ENCODE data around the gene NIN.

The NIN gene

DNA sequence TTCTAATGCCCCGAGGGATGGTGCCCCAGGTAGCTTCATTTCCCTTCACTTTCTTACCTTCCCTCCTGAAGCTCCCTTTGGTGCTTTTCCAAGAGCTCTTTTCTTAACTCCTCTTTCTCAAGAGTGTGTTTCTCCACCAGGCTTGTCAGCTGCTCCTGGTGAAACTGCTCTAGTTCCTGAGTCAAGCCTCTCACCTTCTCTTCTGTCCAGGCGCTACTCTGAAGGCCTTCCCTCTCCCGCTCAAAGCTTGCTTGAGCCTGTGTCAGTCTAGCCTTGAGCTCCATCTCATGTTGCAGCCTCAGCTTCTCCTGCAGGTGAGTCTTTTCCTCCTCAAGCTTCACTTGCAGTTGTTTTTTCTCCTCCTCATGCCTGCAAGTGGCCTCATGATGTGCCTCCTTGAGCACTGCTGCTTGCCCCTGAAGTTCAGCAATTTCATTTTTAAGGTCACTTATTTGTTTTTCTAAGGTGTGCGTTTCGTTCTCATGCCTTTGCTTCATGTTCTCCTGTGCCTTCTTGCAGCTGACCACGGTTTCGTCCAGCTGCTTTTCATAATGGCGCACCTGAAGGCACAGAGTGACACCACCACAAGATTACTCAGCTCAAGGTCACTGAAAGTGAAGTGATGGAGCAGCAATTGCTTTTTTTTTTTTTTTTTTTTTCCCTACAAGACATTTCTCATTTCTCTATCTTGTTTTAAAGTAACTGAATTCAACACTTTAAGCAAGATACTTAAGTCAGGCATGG, 71.0 kb downstream of the NIN start:
- no peak for DNase-seq

DNA sequence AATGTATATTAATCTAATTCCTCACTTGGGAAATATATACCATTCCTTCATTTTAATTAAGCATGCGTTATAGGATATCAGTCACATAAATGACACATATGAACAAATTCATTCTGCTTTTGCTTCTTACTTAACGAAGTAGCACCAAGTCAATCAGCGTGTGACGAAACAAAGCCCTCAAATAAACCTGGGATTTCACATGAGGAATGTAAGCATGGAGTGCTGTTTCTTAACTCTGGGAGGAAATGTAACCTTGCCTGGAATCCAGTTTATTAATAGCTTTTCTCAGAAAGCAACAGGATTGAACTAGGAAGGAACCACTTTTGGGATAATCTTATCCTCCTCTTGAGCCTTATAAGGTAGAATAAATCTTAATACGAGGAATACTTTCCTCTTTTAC, 72.0 kb downstream of the NIN start:
- DNase-seq = no peak

DNA sequence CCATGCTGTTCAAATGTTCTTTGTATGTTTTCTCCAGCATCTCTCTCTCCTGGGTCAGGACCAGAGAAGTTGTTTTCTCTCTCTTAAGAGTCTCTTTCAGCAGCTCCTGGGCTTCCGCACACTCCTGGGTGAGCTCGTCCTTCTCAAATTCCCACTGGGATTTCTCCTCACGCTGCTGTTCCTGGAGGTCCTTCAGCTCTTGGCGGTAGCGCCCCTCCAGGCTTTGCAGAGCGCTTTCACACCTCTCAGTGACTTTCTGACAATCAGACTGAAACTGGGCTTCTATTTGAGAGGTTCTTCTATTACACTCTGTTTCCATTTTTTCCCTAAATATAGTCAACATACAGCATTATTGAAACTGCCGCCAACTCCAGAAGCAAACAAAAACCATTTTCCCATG, 72.7 kb downstream of the NIN start:
- DNase-seq = no peak

DNA sequence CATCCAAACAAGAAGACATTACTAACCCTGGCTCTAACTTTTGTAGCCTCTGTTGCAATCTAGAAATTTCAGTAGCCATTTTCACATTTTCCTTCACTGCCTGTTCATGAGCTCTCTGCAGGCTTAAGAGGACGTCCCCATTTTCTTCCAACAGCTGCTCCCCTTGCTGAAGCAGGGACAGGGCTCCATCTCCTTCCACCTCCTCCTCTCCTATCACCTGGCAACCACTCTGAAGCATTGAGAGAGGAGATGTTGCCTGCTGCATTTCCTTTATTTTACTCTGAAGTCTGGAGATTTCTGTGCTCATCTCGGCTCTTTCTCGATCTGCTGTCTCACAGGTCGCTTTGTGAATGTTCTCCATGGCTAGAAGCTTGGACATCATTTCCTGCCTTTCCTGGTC, 73.3 kb downstream of the NIN start:
- DNase-seq = no peak

GRCh38 chr14:50756300-50756699, 74.7 kb downstream of the NIN start:
- no peak for DNase-seq

- no peak for DNase-seq
Observed at GRCh38 chr14:50750323-50750722, 80.6 kb downstream of the NIN start.

- DNase-seq = no peak
Observed at GRCh38 chr14:50745401-50746058, 85.4 kb downstream of the NIN start.

DNA sequence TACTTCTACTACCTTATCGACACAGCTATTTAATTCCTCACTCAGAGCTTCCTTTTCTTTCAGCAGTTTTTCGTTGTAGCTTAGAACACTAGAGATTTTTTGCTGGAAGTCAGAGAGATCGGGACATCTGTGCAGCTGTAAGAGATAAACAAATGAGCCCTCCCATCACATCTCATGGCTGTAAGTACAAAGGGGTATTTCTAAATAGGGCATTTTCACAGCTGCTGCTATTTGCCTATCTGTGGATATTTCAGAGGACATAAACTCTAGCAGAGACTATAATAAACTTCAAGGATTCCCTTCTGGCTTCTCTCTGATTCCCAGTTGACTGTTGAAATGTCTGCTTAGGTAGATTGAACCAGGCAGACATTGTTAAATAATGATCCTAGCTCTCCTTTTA, 86.7 kb downstream of the NIN start:
- DNase-seq = no peak

DNA sequence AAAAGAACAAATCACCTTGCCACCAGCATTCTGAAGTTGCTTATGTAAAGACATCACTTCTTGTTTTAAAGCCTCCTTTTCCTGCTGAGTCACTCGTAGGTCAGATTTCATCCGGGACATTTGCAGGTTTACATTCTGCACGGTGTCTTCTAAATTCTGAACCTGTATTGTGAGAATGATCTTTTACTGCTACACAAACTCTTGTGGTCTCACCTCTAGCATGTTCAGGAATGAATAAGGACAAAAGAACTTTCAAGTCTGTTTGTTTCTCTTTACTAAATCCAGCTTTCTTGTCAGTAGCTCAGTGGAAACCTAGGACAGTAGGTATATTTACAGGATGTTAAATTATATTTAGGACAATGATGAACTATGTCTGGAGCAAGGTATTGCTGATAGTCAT, 89.4 kb downstream of the NIN start:
- DNase-seq = no peak

DNA sequence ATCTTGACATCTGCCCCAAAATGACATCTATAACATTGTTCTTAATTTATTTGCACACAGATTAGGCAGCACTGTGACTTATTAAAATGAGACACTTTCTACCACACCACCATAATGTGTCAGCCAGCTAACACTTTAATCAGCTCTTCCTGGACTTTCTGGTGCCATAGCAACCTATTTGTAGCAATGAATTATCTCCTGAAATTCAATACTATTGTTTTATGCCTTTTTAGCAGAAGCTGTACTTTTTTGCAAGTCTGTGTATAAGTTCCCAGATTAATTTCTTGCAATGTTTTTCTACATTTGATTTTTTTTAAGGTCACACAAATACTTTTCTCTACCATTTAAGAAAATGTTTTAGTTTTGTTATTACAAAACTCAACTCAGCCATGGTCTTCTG, 90.1 kb downstream of the NIN start:
- no peak for DNase-seq

GRCh38 chr14:50739186-50739585, 91.8 kb downstream of the NIN start:
- no peak for DNase-seq

GRCh38 chr14:50736932-50737419, 94.0 kb downstream of the NIN start:
- DNase-seq = no peak

DNA sequence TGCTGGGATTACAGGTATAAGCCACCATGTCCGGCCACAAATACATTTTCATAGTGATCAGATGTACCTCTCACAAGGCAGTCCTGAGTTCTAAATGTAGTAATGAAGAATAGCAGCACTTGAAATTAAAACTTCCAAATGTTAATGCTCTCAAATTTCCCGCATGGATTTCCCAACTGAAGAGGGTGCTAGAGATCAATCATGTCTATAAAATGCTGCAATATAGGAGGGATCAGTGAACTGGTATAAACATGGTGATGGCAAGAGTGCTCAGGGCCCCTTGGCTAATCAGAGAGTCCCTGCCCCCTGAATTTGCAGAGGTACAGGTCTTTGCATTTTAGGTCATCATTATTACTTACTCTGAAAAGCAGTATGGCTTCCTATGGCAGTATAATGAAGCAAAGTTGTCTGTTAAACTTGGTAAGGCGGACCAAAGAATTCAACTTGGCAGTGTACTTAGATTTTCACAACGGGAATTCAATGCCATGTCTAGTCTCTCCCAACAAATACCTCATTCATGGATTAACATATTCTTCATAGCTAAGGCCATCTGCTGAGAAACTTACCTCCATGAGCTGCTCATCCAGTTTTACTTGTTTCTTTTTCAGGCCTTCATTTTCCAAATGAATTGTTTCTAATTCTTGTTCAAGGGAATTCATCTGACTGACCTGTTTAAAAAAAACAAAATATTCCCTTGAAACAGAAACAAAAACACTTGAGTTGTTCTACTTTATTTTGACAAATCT, 95.8 kb downstream of the NIN start:
- no peak for DNase-seq

DNA sequence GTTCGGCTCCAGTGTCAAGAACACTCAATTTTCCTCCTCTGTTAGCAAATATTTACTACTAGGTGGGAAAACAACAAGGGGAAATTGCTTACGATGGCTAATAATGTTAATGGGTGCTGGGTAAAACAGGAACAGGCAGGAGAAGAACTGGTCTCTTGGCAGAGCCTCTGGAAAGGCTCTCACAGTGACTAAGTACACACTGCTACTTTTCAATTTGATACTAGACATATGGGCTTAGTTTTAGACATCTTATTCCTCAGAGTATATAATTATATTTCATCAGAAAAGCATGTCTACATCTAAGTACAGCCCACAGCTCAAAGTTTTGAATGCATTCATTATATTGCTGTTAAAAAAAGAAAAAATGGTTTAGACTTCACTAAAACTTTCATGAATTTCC, 97.5 kb downstream of the NIN start:
- DNase-seq = no peak

- DNase-seq = no peak
Observed at GRCh38 chr14:50728836-50729235, 102.1 kb downstream of the NIN start.

- DNase-seq = no peak
Observed at GRCh38 chr14:50726372-50727107, 104.4 kb downstream of the NIN start.

- DNase-seq = no peak
Observed at GRCh38 chr14:50725761-50726160, 105.2 kb downstream of the NIN start.

DNA sequence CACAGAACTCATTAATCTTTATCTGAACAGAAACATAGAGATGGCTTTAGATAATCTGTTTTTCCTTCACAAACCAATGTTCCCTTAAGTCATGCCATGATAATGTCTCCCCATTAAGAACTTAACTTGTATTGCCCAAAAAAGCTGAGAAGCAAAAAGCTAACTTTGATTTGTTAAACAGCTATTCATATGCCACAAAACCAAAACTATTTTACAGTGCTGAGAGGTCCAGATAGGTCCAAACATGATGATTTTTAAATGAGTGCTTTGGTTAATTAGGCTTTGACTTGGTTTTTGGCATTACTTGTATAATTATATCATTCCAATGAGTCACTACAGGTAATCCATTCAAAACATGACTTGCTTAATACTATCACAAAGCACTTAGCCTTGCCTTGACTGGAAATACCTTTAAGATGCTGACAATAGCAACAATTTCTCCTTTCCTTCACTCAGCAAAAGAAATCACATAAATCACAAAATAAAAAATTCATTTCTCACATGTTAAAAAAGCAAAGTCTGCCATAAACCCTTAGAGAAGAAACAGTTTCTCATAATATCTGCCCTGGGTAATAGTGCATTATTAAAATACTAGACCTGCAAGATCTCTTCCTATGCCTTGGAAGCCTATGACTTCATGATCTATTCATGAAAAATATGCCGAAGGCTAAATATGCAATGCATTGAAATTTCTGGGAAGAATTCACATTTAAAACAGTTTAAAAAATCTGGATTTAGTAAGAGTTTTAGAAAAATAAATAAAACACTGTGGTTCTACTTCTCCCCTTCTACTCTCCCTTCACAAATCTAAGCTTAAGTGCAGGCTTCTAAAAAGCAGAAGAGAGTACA, 110.8 kb downstream of the NIN start:
- DNase-seq = no peak

DNA sequence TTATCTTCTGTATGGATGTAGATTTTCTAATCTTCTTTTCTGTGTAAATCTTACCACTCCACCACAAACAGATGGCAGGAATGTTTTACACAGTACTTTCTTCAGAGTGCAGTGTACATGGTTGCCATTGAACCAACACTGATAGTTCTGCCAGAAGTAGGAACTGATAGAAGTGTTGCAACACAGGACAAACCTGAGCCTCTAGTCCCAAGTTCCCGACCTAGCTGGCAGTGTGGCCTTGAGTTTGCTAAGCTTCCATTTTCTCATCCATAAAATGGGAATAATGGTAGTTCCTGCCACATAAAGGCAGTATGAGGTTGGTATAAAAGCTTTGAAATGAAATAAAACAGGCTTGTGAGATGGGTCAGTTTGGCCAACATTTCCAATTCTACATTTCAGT, 112.0 kb downstream of the NIN start:
- DNase-seq = no peak

DNA sequence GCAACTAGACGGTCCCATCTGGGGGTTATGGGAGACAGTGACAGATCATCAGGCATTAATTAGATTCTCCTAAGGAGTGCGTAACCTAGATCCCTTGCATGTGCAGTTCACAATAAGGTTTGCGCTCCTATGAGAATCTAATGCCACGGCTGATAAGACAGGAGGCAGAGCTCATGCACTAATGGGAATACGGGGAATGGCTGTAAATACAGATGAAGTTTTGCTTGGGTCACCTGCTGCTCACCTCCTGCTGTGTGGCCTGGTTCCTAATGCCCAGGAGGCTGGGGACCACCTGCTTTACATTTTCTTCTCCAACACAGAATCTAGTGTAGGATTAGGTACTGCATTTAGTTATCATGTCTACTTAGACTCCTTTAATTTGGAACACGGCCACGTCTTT, 113.2 kb downstream of the NIN start:
- no peak for DNase-seq

DNA sequence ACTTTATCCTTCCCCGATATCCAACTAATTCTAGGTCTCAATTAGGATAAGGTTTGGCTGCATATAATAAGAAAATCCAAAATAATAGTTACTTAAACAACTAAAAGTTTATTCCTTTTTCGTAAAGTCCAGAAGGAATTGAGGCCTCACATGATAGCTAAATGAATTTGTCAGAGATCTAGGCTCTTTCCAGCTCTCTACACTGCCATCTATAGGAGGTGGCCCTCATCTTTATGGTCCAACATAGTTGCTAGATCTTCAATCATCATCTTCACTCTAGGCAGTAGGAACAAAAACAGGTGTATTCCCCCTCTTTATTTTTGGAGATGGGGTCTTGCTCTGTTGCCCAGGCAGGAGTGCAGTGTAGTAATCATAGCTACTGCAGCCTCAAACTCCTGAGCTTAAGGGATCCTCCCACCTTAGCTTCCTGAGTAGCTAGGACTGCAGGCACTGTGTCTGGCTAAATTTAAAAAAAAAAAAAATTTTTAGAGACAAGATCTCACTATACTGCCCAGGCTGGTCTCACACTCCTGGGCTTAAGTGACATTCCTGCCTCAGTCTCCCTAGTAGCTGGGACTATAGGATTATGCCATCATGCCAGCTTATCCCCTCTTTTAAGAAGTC, 116.4 kb downstream of the NIN start:
- no peak for DNase-seq

DNA sequence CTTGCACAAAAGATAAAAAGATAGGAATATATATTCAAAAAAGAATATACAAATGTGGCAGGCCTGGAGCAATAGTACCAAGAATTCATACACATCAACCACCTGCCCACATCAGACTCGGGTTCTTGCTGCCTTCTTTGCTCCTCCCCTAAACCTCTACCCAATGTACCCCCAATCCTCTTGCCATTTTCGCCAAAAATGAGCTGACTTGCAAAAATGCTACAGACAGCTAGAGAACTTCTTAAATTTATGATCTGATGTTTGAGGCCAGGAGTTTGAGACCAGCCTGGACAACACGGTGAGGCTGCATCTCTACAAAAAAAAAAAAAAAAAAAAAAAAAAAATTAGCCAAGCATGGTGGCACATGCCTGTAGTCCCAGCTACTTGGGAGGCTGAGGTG, 119.9 kb downstream of the NIN start:
- DNase-seq = no peak

All from GOT3 (cell line).